HepG2 (cell line): ENCODE data around the gene ANO6. TPM values are rescaled to one million over a fixed set of nuclear protein-coding genes. Genes with fewer than 3 reads are reported as not detected.

ENCODE experiments used
- ARNT2 ChIP-seq: sonication (generic); formaldehyde crosslinking; IDR thresholded peaks from 2 replicates; pipeline ENCODE4 v1.8.0; 2022; ENCODE audit warnings: mild to moderate bottlenecking, low read depth, missing genetic modification reagents, moderate library complexity
- ELF3 ChIP-seq: IDR thresholded peaks from 2 replicates; pipeline ENCODE4 v1.6.1; 2016; ENCODE audit warnings: missing genetic modification reagents, missing compliant biosample characterization
- HIVEP1 ChIP-seq: sonication (generic); formaldehyde crosslinking; IDR thresholded peaks from 2 replicates; pipeline ENCODE4 v1.4.0; 2020; ENCODE audit warnings: mild to moderate bottlenecking, missing genetic modification reagents
- MAZ ChIP-seq, 2 experiments: sonication (generic) in 1 of 2; formaldehyde crosslinking in 1 of 2; IDR thresholded peaks; 2 replicates each; pipeline versions ENCODE4 v1.5.0 to v1.6.1; 2012 to 2020; ENCODE audit warnings: low read depth in 2 of 2, mild to moderate bottlenecking in 2 of 2, borderline replicate concordance in 1 of 2, improper control_type of control experiment in 1 of 2, low read length in 1 of 2, missing genetic modification reagents in 1 of 2, moderate library complexity in 1 of 2
- MIXL1 ChIP-seq: IDR thresholded peaks from 2 replicates; pipeline ENCODE4 v1.6.1; 2016
- NFE2L1 ChIP-seq: sonication (generic); formaldehyde crosslinking; IDR thresholded peaks from 2 replicates; pipeline ENCODE4 v1.4.0; 2020; ENCODE audit warnings: missing genetic modification reagents, mild to moderate bottlenecking, borderline replicate concordance
- PHF8 ChIP-seq: sonication (generic); formaldehyde crosslinking; IDR thresholded peaks from 2 replicates; pipeline ENCODE4 v1.5.0; 2020; ENCODE audit warnings: missing genetic modification reagents
- TOPORS ChIP-seq: sonication (generic); formaldehyde crosslinking; IDR thresholded peaks from 2 replicates; pipeline ENCODE4 v1.8.0; 2023; ENCODE audit warnings: mild to moderate bottlenecking, missing genetic modification reagents
- ZEB1 ChIP-seq: IDR thresholded peaks from 2 replicates; pipeline ENCODE4 v1.6.1; 2012; ENCODE audit warnings: mild to moderate bottlenecking, low read depth, inconsistent platforms; ENCODE audit not compliant: insufficient replicate concordance
- ZNF337 ChIP-seq: sonication (generic); formaldehyde crosslinking; IDR thresholded peaks from 2 replicates; pipeline ENCODE4 v1.5.1; 2020; ENCODE audit warnings: missing genetic modification reagents, low read depth, mild to moderate bottlenecking, borderline replicate concordance
- ZNF768 ChIP-seq: sonication (generic); formaldehyde crosslinking; IDR thresholded peaks from 2 replicates; pipeline ENCODE4 v1.4.0; 2020; ENCODE audit warnings: missing genetic modification reagents
- polyA plus RNA-seq, 8 experiments: library from polyadenylated mRNA; depleted of rRNA in 3 of 8; stranded (reverse) in 7 of 8; unstranded in 1 of 8; fragments of >200 nt; fragmentation: Illumina TruSeq in 4 of 8; extraction: Trizol in 4 of 8; gene quantifications; 2 replicates each; pipeline versions ENCODE4 v1.2.1 to v1.2.3, GENCODE V29; 2011 to 2016; ENCODE audit warnings: low read depth in 4 of 8, missing spikeins in 1 of 8, mixed read lengths in 1 of 8; ENCODE audit not compliant: insufficient read depth in 1 of 8
- total RNA-seq, 5 experiments: library from RNA; depleted of rRNA; stranded (reverse); fragments of >200 nt; fragmentation: Illumina TruSeq; extraction: Trizol; gene quantifications; 2 replicates each; pipeline ENCODE4 v1.2.3, GENCODE V29; 2016; ENCODE audit warnings: low read depth in 1 of 5
- TF ChIP-seq, protein P1 (sequence below), 2 experiments: sonication (generic) in 1 of 2; formaldehyde crosslinking in 1 of 2; IDR thresholded peaks; 2 replicates each; pipeline versions ENCODE4 v1.5.1 to v1.6.1; 2011 to 2020; ENCODE audit warnings: borderline replicate concordance in 1 of 2, low read depth in 1 of 2, low read length in 1 of 2, mild to moderate bottlenecking in 1 of 2, missing genetic modification reagents in 1 of 2, moderate library complexity in 1 of 2
- TF ChIP-seq, protein P2 (sequence below): sonication (generic); formaldehyde crosslinking; IDR thresholded peaks from 2 replicates; pipeline ENCODE4 v1.5.0; 2020; ENCODE audit warnings: mild to moderate bottlenecking, missing genetic modification reagents, moderate library complexity
- TF ChIP-seq, protein P3 (sequence below): sonication (generic); formaldehyde crosslinking; IDR thresholded peaks from 2 replicates; pipeline ENCODE4 v1.4.0; 2020; ENCODE audit warnings: missing genetic modification reagents
- TF ChIP-seq, protein P4 (sequence below): sonication (generic); formaldehyde crosslinking; IDR thresholded peaks from 2 replicates; pipeline ENCODE4 v1.5.1; 2020; ENCODE audit warnings: mild to moderate bottlenecking, missing genetic modification reagents, moderate library complexity
- TF ChIP-seq, protein P5 (sequence below): sonication (generic); formaldehyde crosslinking; IDR thresholded peaks from 2 replicates; pipeline ENCODE4 v1.5.0; 2020; ENCODE audit warnings: missing genetic modification reagents, mild to moderate bottlenecking, borderline replicate concordance

Gene ANO6
- total and polyA plus RNA-seq, 2 of the 13 experiments (the other 11 are each of a cell fraction or from before 2014, with no cell fraction given), result 37.8 to 57.1 TPM

DNA sequence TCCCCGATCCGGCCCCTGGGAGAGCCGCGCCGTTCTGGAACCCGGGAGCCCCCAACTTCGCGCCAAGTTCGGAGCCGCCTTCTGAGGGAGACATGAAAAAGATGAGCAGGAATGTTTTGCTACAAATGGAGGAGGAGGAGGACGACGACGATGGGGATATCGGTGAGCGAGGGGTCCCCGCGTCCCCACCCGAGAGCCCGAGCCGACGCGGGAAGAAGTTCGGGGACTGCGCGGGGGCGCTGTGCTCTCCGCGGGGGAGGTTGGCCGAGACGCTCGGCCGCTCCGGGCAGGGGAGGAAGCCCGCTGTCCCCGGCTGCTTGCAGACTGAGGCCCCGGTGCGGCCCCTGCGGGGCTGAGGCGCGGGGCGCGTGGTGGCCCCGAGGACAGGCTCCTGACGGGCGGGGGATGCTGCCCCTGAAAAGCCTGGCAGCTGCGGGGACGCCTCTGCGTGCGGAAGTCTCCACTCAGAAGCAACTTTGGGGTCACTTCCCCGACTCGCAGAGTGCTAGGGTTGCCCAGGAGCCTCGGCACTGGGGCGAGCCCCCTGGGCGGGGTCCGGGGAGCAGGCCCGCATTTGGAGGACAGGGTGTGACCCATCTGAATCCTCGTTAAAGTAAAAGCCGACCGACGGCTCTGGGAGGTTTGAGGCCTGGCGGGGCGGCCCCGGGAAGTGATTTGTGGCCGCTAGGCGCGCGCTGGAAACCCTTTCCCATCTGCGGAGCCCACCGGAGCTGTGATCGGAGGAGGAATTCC lies 511 bp downstream of the ANO6 start (continued):
- TF ChIP-seq MAZ (IDR thresholded peaks at IDR 0.05; ENCODE audit: borderline replicate concordance, low read depth, low read length), result no peak
- TF ChIP-seq MAZ (CRISPR knock-in tag; IDR thresholded peaks at IDR 0.05; ENCODE audit: low read depth), result 0 out of 2 replicates have a peak, but pooled peaks have one; percentile 55
- TF ChIP-seq, protein P1, sequence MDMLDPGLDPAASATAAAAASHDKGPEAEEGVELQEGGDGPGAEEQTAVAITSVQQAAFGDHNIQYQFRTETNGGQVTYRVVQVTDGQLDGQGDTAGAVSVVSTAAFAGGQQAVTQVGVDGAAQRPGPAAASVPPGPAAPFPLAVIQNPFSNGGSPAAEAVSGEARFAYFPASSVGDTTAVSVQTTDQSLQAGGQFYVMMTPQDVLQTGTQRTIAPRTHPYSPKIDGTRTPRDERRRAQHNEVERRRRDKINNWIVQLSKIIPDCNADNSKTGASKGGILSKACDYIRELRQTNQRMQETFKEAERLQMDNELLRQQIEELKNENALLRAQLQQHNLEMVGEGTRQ (IDR thresholded peaks at IDR 0.05; ENCODE audit: low read depth, low read length), result no peak
- TF ChIP-seq, protein P1 (CRISPR knock-in tag; IDR thresholded peaks at IDR 0.05; ENCODE audit: borderline replicate concordance), result no peak
- no peak for TF ChIP-seq ZNF337 (CRISPR knock-in tag)
- TF ChIP-seq, protein P2, sequence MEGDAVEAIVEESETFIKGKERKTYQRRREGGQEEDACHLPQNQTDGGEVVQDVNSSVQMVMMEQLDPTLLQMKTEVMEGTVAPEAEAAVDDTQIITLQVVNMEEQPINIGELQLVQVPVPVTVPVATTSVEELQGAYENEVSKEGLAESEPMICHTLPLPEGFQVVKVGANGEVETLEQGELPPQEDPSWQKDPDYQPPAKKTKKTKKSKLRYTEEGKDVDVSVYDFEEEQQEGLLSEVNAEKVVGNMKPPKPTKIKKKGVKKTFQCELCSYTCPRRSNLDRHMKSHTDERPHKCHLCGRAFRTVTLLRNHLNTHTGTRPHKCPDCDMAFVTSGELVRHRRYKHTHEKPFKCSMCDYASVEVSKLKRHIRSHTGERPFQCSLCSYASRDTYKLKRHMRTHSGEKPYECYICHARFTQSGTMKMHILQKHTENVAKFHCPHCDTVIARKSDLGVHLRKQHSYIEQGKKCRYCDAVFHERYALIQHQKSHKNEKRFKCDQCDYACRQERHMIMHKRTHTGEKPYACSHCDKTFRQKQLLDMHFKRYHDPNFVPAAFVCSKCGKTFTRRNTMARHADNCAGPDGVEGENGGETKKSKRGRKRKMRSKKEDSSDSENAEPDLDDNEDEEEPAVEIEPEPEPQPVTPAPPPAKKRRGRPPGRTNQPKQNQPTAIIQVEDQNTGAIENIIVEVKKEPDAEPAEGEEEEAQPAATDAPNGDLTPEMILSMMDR, result peak; percentile 58
- TF ChIP-seq, protein P3, sequence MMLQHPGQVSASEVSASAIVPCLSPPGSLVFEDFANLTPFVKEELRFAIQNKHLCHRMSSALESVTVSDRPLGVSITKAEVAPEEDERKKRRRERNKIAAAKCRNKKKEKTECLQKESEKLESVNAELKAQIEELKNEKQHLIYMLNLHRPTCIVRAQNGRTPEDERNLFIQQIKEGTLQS (CRISPR knock-in tag), result no peak
- TF ChIP-seq TOPORS (CRISPR knock-in tag), result no peak
- TF ChIP-seq ELF3, result peak; percentile 23; the same call in 1 of the 2 replicates
- TF ChIP-seq ZNF768 (CRISPR knock-in tag), result 0 out of 2 replicates have a peak, but pooled peaks have one; percentile 1
- TF ChIP-seq ZEB1, result no peak
- TF ChIP-seq NFE2L1 (CRISPR knock-in tag), result no peak
- TF ChIP-seq, protein P4, sequence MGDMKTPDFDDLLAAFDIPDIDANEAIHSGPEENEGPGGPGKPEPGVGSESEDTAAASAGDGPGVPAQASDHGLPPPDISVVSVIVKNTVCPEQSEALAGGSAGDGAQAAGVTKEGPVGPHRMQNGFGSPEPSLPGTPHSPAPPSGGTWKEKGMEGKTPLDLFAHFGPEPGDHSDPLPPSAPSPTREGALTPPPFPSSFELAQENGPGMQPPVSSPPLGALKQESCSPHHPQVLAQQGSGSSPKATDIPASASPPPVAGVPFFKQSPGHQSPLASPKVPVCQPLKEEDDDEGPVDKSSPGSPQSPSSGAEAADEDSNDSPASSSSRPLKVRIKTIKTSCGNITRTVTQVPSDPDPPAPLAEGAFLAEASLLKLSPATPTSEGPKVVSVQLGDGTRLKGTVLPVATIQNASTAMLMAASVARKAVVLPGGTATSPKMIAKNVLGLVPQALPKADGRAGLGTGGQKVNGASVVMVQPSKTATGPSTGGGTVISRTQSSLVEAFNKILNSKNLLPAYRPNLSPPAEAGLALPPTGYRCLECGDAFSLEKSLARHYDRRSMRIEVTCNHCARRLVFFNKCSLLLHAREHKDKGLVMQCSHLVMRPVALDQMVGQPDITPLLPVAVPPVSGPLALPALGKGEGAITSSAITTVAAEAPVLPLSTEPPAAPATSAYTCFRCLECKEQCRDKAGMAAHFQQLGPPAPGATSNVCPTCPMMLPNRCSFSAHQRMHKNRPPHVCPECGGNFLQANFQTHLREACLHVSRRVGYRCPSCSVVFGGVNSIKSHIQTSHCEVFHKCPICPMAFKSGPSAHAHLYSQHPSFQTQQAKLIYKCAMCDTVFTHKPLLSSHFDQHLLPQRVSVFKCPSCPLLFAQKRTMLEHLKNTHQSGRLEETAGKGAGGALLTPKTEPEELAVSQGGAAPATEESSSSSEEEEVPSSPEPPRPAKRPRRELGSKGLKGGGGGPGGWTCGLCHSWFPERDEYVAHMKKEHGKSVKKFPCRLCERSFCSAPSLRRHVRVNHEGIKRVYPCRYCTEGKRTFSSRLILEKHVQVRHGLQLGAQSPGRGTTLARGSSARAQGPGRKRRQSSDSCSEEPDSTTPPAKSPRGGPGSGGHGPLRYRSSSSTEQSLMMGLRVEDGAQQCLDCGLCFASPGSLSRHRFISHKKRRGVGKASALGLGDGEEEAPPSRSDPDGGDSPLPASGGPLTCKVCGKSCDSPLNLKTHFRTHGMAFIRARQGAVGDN (CRISPR knock-in tag), result peak; percentile 83
- TF ChIP-seq PHF8 (CRISPR knock-in tag), result peak; percentile 54
- TF ChIP-seq MIXL1 (CRISPR knock-in tag), result 0 out of 2 replicates have a peak, but pooled peaks have one; percentile 12
- TF ChIP-seq, protein P5, sequence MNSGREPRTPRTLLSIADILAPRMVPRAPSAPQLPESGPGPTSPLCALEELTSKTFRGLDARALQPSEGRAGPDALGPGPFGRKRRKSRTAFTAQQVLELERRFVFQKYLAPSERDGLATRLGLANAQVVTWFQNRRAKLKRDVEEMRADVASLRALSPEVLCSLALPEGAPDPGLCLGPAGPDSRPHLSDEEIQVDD (CRISPR knock-in tag), result no peak
- TF ChIP-seq HIVEP1 (CRISPR knock-in tag), result peak; percentile 36; the same call in 1 of the 2 replicates
- 0 out of 2 replicates have a peak, but pooled peaks have one; percentile 9 for TF ChIP-seq ARNT2
